Left kidney (tissue), 2 donors: ENCODE measurements around the gene CLTB. TPM values are rescaled to one million over a fixed set of nuclear protein-coding genes. Genes with fewer than 3 reads are reported as not detected.
"Not testable (repeated sequence)": the region's sequence is repeated elsewhere in the genome, so short reads cannot be mapped to it uniquely, and the experiment has no call there.

Source experiments
- DNase-seq: peaks from one replicate; pipeline ENCODE4 v3.0.0-alpha.2; 2013
- polyA plus RNA-seq: library from polyadenylated mRNA; unstranded; fragments of 120-200 nt; gene quantifications from one replicate; pipeline ENCODE4 v1.2.1, GENCODE V29; 2013; ENCODE audit not compliant: insufficient read length

CLTB gene
- polyA plus RNA-seq, 1 donor = 45.0 TPM

DNA sequence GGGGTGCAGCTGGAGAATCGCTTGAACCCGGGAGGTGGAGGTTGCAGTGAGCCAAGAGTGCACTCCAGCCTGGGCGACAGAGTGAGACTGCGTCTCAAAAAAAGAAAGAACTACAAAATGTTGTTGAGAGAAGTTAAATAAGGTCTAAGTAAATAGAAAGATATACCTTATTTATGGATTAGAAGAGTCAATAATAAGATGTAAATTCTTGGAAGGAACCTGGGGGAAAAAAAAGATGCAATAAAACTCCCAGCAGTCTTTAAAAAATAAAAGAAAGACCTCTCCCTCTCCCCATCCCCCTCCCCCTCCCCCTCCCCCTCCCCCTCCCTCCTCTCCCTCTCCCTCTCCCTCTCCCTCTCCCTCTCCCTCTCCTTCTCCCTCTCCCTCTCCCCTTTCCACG lies 16.4 kb upstream of the CLTB start:
- DNase-seq = no peak

DNA sequence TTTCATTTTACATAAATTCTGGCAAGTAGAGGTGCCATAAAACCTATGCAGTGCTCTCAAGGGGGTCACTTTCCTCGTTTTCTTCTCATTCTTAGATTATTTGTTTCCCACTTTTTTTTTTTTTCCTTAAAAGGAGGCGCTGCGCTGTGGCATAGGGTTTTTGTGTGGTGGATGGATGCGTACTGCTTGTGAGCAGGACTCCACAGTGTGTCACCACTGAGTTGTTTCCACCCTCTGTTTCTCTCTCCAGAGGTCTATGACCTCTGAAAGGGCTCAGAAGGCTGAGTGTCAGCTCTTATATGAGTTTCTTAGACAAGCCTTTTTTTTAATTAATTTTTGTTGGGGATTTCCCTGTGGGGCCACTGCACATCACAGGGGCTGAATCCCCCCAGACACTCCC lies 13.6 kb upstream of the CLTB start:
- no peak for DNase-seq

GRCh38 chr5:176427971-176428370 lies 11.6 kb upstream of the CLTB start:
- DNase-seq = no peak

DNA sequence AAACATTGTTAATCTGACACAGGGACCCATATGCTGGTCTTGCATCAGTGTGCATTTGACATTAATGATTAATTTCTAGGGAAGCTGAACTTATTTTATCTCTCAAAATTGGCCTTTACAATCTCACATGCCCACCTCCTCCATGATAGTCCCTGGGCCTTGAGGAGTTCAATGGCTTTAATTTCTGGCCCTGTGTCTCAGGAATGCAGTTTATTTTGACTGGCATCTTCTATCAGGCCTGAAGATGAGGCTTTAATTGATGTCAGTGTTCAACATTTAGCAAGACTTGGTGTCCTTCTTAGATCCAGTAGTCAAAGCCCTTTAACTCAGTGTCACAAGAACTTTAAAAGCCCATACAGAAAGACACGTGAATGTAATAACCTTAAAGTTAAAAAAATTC lies 10.5 kb upstream of the CLTB start:
- no peak for DNase-seq

- no peak for DNase-seq
Observed at GRCh38 chr5:176425791-176426190, 9.5 kb upstream of the CLTB start.

- DNase-seq = no peak
Observed at GRCh38 chr5:176425138-176425537, 8.8 kb upstream of the CLTB start.

GRCh38 chr5:176424181-176424580 lies 7.8 kb upstream of the CLTB start:
- DNase-seq = no peak

DNA sequence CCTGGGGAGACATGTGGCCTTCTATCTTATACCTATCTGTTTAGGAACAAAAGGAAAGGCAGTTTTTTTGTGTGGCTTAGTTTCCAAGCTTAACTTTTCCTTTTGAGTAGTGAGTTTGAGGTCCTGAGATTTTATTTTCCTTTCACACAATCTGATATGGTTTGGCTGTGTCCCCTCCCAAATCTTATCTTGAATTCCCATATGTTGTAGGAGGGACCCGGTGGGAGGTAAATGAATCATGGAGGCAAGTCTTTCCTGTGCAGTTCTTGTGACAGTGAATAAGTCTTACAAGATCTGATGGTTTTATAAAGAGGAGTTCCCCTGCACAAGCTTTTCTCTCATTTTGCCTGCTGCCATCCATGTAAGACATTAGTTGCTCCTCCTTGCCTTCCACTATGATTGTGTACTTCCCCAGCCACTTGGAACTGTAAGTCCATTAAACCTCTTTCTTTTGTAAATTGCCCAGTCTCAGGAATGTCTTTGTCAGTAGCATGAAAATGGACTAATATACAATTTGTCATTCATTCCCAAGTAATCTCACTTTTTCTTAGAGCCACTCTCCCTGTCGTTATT lies 4.7 kb upstream of the CLTB start:
- DNase-seq = no peak

DNA sequence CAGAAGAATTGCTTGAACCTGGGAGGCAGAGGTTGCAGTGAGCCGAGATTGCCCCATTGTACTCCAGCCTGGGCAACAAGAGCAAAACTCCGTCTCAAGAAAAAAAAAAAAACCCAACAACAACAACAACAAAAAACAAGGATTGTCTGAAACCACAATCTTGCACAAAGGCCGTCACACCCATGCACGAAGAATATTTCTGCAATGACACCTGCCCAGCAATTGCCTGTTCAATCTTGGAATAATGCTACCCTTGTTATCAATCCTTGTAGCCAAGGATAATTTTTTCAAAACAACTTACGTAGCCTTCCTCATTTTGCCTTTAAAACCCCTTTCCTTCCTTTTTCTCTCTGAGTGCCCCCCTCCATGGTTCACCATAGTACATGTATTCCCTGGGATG lies 3.7 kb upstream of the CLTB start:
- DNase-seq = no peak

DNA sequence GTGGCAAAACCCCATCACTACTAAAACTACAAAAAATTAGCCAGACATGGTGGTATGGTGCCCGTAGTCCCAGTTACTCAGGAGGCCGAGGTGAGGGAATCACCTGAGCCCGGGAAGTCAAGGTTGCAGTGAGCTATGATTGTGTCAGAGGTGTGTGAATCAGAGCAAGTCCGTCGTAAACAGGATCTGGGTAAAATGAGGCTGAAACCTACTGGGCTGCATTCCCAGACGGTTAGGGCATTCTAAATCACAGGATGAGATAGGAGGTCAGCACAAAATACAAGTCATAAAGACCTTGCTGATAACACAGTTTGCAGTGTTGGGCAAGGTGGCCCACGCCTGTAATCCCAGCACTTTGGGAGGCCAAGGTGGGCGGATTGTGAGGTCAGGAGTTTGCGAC lies 1.9 kb upstream of the CLTB start:
- no peak for DNase-seq

- DNase-seq = no peak
Observed at GRCh38 chr5:176416965-176417364, 626 bp upstream of the CLTB start.

- DNase-seq = no peak
Observed at GRCh38 chr5:176415240-176415951, 943 bp downstream of the CLTB start.

DNA sequence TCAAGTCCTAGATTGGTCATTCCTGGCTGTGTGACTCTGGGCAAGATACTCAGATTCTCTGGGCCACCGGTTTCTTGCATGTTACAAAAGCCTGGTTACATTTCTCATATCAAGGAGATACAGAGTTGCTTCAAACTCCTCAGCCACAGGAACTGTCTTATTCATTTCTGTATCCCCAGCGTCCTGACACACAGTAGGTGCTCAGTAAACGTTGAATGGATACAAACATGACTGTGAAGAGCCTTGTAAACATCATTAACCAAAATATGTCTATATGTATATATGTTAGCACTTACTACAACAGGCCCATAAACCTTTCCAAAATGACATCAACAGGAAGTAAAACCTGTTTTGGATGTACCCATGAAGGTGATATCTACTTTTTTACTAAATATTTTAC lies 1.6 kb downstream of the CLTB start:
- no peak for DNase-seq

DNA sequence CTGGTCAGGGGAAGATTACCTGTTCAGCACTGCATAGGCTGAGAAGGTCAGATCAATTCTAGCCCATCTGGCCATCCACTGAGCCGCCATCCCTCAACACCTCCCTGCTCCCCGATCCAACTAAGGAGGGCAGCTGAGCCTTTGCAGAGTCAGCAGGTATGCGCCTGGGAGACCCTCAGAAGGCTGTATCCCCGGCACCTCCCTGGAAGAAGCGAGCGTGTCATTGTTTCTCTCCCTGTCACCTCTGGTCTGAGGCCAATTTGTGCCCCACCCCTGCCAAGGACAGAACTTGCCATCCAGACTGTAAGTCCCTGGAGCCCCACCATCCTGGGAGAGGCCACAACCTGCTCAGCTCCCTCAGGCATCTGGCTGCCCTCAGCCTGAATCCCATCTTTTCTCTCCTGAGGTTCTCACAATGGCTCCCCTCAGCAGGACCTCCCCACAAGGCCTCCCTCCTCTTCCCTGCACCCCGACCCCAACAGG lies 2.6 kb downstream of the CLTB start:
- no peak for DNase-seq

GRCh38 chr5:176413255-176413565 lies 3.1 kb downstream of the CLTB start:
- DNase-seq = no peak

DNA sequence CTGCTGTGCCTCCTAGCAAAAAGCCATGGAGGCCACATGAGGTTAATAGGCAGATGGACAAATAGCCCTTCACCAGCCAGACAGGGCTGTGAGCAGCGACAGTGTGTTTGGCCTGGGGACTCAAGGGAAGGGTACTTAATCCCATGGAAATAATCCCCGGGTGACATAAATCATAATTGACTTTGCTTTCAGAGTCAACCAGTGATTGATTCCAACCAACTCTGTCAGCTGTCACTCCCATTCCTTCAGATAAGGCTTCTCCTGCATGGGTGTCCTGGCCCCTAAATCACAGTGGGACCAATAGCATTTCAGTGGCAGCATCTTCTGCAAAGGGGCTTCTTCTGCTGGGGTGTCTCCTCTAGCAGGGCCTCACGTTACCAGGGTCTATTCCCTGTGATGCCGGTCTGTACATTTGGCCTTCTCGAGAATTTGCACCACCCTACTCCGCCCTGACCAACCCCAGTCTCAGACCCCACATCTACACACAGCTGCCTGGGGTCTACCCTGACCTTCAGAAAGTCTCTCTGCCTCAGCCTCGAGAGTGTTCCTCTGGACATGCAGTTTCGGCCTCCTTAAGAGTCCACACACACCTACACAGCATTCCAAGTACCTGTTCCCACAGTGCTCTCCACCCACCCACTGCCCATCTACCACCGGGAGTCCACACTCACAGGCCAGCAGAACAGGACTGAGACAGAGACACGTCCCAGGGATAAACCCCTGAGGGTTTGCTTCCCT lies 3.7 kb downstream of the CLTB start:
- DNase-seq = no peak

GRCh38 chr5:176410486-176411180 lies 5.7 kb downstream of the CLTB start:
- DNase-seq = no peak

DNA sequence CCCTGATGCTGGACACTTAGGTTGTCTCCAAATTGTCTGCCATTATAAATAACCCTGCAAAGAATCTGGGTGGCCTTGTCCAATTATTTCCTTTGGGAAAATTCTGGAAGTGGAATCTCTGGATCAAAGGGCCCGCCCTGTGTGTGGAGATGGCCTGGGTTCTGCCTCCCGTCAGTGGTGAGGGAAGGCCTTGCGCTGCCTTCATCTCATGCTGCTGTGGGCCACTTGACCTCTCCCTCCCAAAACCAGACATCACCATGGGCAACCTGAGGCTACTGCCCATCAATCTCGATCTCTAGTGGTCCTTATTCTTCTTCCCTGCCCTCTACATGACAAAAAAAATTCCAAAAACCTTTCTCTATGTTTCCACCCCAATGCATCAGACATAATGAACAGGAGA lies 6.6 kb downstream of the CLTB start:
- DNase-seq = no peak

DNA sequence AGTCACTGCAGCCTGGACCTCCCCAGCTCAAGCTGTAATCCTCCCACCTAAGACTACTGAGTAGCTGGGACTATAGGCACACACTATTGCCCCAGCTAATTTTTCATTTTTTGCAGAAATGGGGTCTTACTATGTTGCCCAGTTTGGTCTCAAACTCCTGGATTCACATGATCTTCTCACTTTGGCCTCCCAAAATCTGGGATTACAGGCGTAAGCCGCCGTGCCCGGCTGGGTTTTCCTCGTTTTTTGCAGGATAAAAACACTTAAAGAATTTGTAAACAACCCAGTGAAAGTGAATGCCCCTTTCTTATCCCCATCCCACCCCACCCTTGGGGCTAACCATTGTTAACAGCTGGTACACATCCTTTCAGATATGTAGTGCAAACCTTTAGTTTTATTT lies 7.7 kb downstream of the CLTB start:
- DNase-seq = no peak

DNA sequence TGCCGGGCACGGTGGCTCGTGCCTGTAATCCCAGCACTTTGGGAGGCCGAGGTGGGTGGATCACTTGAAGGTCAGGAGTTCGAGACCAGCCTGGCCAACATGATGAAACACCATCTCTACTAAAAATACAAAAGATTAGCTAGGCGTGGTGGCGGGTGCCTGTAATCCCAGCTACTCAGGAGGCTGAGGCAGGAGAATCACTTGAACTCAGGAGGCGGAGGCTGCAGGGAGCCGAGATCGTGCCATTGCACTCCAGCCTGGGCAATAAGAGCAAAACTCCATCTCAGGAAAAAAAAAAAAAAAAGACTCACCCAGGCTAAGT lies 8.1 kb downstream of the CLTB start:
- not testable (repeated sequence) for DNase-seq

GRCh38 chr5:176407456-176408251 lies 8.7 kb downstream of the CLTB start:
- no peak for DNase-seq

DNA sequence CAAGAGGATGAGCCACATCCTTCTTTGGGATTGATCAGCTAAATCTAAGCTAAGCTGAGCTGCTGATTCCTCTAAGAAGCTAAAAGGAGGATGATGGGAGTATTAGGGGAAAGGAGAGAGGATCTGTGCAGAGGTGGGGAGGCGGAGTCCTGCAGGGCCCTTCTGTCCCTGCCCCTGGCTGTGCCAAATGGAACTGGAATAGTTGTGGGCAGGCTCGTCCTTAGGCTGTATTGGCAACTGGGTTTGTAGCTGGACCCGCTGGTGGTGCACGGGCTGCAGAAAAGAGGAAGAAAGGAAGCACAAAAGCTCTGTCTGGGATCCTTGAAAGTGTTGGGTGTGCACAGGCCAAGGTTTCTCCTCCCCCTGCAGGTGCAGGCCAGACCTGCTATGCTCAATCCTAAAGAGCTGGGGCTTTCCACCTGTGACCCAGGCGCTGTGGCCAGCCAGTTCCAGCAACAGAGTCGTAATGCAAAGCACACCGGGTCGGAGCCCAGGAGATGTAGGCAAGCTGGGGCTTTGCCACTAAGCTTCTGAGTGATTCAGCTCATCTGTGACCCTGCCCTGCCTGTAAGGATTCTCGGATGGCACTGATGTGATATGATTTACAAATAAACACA lies 9.8 kb downstream of the CLTB start:
- DNase-seq = no peak
